Neural cell (in vitro differentiated cells): ENCODE measurements around the gene ZNF804A.

ENCODE experiments used
- CTCF ChIP-seq: fragments of 450-650 bp; IDR thresholded peaks from 2 replicates; pipeline ENCODE4 v1.5.1; 2014; ENCODE audit warnings: antibody characterized with exemption, mild to moderate bottlenecking, moderate library complexity; ENCODE audit not compliant: poor library complexity, severe bottlenecking
- EZH2 ChIP-seq: fragments of 200-600, 300-800 bp; shearing (Covaris generic), sonication (generic); IDR thresholded peaks from 2 replicates; pipeline ENCODE4 v1.6.1; 2014; ENCODE audit warnings: antibody characterized with exemption, low read length, borderline replicate concordance, mild to moderate bottlenecking; ENCODE audit not compliant: insufficient read depth, poor library complexity, severe bottlenecking
- RAD21 ChIP-seq: fragments of 450-650 bp; conservative IDR thresholded peaks from 2 replicates; pipeline ENCODE4 v1.6.1; 2014; ENCODE audit warnings: antibody characterized with exemption, mild to moderate bottlenecking, moderate library complexity
- REST ChIP-seq: IDR thresholded peaks from 2 replicates; pipeline ENCODE4 v1.6.1; 2012; ENCODE audit warnings: borderline replicate concordance
- TAF1 ChIP-seq: IDR thresholded peaks from 2 replicates; pipeline ENCODE4 v1.6.1; 2012; ENCODE audit warnings: low read depth

- TF ChIP-seq REST (no peak), CTCF (no peak), TAF1 (no peak), EZH2 (no peak), RAD21 (no peak)
Observed at GRCh38 chr2:184599872-184600222, 1.5 kb downstream of the ZNF804A start.
